22Rv1 (cell line): ENCODE measurements around the gene SLC29A2.

Source experiments
- CTCF ChIP-seq: fragments of 450-650 bp; IDR thresholded peaks from 2 replicates; pipeline ENCODE4 v1.5.1; 2017; ENCODE audit warnings: mild to moderate bottlenecking
- ZFX ChIP-seq: fragments of 450-650 bp; IDR thresholded peaks from 2 replicates; pipeline ENCODE4 v1.6.1; 2017; ENCODE audit warnings: antibody characterized with exemption, borderline replicate concordance

GRCh38 chr11:66419825-66420224 lies 48.3 kb upstream of the SLC29A2 start:
- no peak for TF ChIP-seq CTCF
- TF ChIP-seq ZFX: no peak
